Heart left ventricle (tissue), 16 donors: ENCODE results near the gene C12orf42. TPM values are rescaled to one million over a fixed set of nuclear protein-coding genes. Genes with fewer than 3 reads are reported as not detected.

Source experiments
- ATAC-seq, 4 donors: fragments of 200-7000 bp; cut with Tn5 transposase; one replicate each; pipeline ENCODE4 v1.9.1; 2020 to 2022; ENCODE audit warnings: moderate library complexity in 4 of 4, mild to moderate bottlenecking in 3 of 4, moderate number of reproducible peaks in 1 of 4
- DNase-seq, 5 donors: peaks; one replicate each; pipeline ENCODE4 v3.0.0-alpha.2; 2020
- H3K27ac ChIP-seq, 12 donors: fragments of 200-600 bp; sonication (generic) in 4 of 12; one replicate each; pipeline versions ENCODE4 v1.5.0 to v1.8.0; 2016 to 2022; ENCODE audit warnings: mild to moderate bottlenecking in 2 of 12
- H3K27me3 ChIP-seq, 9 donors: fragments of 200-600 bp; sonication (generic) in 2 of 9; one replicate each; pipeline versions ENCODE4 v1.5.1 to v1.8.0; 2016 to 2022; ENCODE audit warnings: mild to moderate bottlenecking in 3 of 9
- H3K36me3 ChIP-seq, 9 donors: fragments of 200-600 bp; sonication (generic) in 2 of 9; one replicate each; pipeline versions ENCODE4 v1.5.0 to v1.8.0; 2018 to 2022; ENCODE audit warnings: mild to moderate bottlenecking in 2 of 9
- H3K4me1 ChIP-seq, 12 donors: fragments of 200-600 bp; sonication (generic) in 4 of 12; one replicate each; pipeline versions ENCODE4 v1.5.0 to v1.8.0; 2016 to 2022; ENCODE audit warnings: mild to moderate bottlenecking in 3 of 12
- H3K4me3 ChIP-seq, 12 donors: fragments of 200-600 bp; sonication (generic) in 4 of 12; one replicate each; pipeline versions ENCODE4 v1.5.0 to v1.8.0; 2017 to 2022; ENCODE audit warnings: mild to moderate bottlenecking in 9 of 12, moderate library complexity in 4 of 12
- H3K9me3 ChIP-seq, 12 donors: fragments of 200-600 bp; sonication (generic) in 4 of 12; one replicate each; pipeline versions ENCODE4 v1.5.0 to v1.8.0; 2016 to 2022; ENCODE audit warnings: mild to moderate bottlenecking in 1 of 12
- CTCF ChIP-seq, 12 donors: fragments of 200-600 bp; sonication (generic) in 4 of 12; IDR thresholded peaks; one replicate each; pipeline versions ENCODE4 v1.5.0 to v1.8.0; 2018 to 2022; ENCODE audit warnings: antibody characterized with exemption in 12 of 12, mild to moderate bottlenecking in 5 of 12
- POLR2A ChIP-seq, 2 donors: fragments of 450-650 bp; IDR thresholded peaks; one replicate each; pipeline ENCODE4 v1.6.1; 2017; ENCODE audit warnings: antibody characterized with exemption in 2 of 2, mild to moderate bottlenecking in 2 of 2, moderate library complexity in 2 of 2
- WGBS, 4 donors: extraction: QIAGEN DNeasy Blood & Tissue Kit in 2 of 4; methylation state at CpG; one replicate each; pipeline versions ENCODE4 v1.1.5 to v1.1.7; 2013 to 2018; 5-methylcytosine and 5-hydroxymethylcytosine counted together
- intact Hi-C, 10 donors: fragments of 100-400 bp; cut with DNase I; formaldehyde crosslinking; loops; one replicate each; pipeline versions ENCODE4 v1.11.1 to v1.14.2; 2022
- polyA plus RNA-seq, 2 donors: library from polyadenylated mRNA; stranded (reverse); fragments of 200-250 nt; gene quantifications; one replicate each; pipeline ENCODE4 v1.2.3, GENCODE V29; 2013
- total RNA-seq, 9 donors: library from RNA; depleted of rRNA in 2 of 9; stranded (reverse); fragments of >200 nt in 2 of 9; fragmentation: NEBNext Ultra II Directional in 3 of 9; extraction: Animal tissue kit (Norgen Biotek cat#: 25700) in 3 of 9; gene quantifications; one replicate each; pipeline versions ENCODE4 v1.1.0 to v1.2.4, GENCODE V29; 2016 to 2023
- donor health status: ischemic (EF 13 %, LVEDD 7.1; RV severe dilation, severe dysfunction).
- donor health status: healthy with polysubstance abuse.
- donor health status: DM: no; HTN: yes; CAD: no.
- donor health status: DM: no; HTN: no; CAD: no.
- donor health status: ischemic (EF 25% LVEDD 6.9; RV normal size, moderate dysfunction).
- donor health status: ischemic (EF 25% LVEDD 5.7; RV mildly dilated, moderate dysfunction).
- donor health status: healthy.
- donor health status: DM: yes; HTN: yes; CAD: no.
- donor health status: ischemic (EF 35%, LVEDD 5.7; RV mildly dilated, moderate dysfunction).
- donor health status: nonischemic (EF 11% LVEDD 7.7; RV severe dilation, severe dysfunction).
- donor health status: DM: yes; HTN: yes; CAD: no.
- donor health status: PGD.
- donor health status: ischemic (EF 29% LVEDD 5.4; RV normal size, mild dysfunction).
- donor health status: nonischemic (EF 23%, LVEDD 6.1; RV moderate dilation, normal function).

Gene C12orf42
- total and polyA plus RNA-seq, 11 donors = not detected

- intact Hi-C loops = no loop called here
- Histone ChIP-seq H3K27ac (no peak overlapping the region), H3K4me3 (no peak overlapping the region), H3K27me3 (no peaks in the 10 kb centered on the region), H3K4me1 (no peaks in the 10 kb centered on the region), H3K9me3 (peaks cover 0 to 5% (median 0%) of the 10 kb centered on the region in 12 donors), H3K36me3 (no peaks in the 10 kb centered on the region)
- TF ChIP-seq POLR2A (IDR thresholded peaks at IDR 0.05) = no peak
- no peak for TF ChIP-seq CTCF (IDR thresholded peaks at IDR 0.05)
- DNase-seq (no peak), ATAC-seq (no peak)
- WGBS, 4 donors = 72 to 77% (median 74%) methylated on average over 5 of the region's 5 CpGs
Measured at GRCh38 chr12:103310546-103311270, 185.1 kb downstream of the C12orf42 start.

GRCh38 chr12:103308396-103308795 is 187.4 kb downstream of the C12orf42 start:
- H3K27ac ChIP-seq = no peak overlapping the region
- H3K9me3 ChIP-seq = peaks cover 0 to 5% (median 0%) of the 10 kb centered on the region in 12 donors
- DNase-seq (no peak), ATAC-seq (no peak)
- 51 to 80% (median 71%) methylated on average over 1 of the region's 1 CpG for WGBS, 4 donors
- TF ChIP-seq POLR2A (IDR thresholded peaks at IDR 0.05) (no peak), CTCF (IDR thresholded peaks at IDR 0.05) (no peak)
- H3K36me3 ChIP-seq = no peaks in the 10 kb centered on the region
- H3K4me1 ChIP-seq = no peaks in the 10 kb centered on the region
- intact Hi-C loops = no loop called here
- no peak overlapping the region for H3K4me3 ChIP-seq
- no peaks in the 10 kb centered on the region for H3K27me3 ChIP-seq

- intact Hi-C loops = no loop called here
- ATAC-seq (no peak), DNase-seq (no peak)
- 69 to 88% (median 81%) methylated on average over 2 of the region's 2 CpGs for WGBS, 4 donors
- TF ChIP-seq CTCF (IDR thresholded peaks at IDR 0.05) (no peak), POLR2A (IDR thresholded peaks at IDR 0.05) (no peak)
- Histone ChIP-seq H3K27ac (no peak overlapping the region), H3K27me3 (peaks cover 0 to 27% (median 0%) of the 10 kb centered on the region in 9 donors), H3K9me3 (no peaks in the 10 kb centered on the region), H3K36me3 (no peaks in the 10 kb centered on the region), H3K4me3 (no peak overlapping the region), H3K4me1 (no peaks in the 10 kb centered on the region)
Measured at GRCh38 chr12:103303484-103303883, 192.3 kb downstream of the C12orf42 start.

DNA sequence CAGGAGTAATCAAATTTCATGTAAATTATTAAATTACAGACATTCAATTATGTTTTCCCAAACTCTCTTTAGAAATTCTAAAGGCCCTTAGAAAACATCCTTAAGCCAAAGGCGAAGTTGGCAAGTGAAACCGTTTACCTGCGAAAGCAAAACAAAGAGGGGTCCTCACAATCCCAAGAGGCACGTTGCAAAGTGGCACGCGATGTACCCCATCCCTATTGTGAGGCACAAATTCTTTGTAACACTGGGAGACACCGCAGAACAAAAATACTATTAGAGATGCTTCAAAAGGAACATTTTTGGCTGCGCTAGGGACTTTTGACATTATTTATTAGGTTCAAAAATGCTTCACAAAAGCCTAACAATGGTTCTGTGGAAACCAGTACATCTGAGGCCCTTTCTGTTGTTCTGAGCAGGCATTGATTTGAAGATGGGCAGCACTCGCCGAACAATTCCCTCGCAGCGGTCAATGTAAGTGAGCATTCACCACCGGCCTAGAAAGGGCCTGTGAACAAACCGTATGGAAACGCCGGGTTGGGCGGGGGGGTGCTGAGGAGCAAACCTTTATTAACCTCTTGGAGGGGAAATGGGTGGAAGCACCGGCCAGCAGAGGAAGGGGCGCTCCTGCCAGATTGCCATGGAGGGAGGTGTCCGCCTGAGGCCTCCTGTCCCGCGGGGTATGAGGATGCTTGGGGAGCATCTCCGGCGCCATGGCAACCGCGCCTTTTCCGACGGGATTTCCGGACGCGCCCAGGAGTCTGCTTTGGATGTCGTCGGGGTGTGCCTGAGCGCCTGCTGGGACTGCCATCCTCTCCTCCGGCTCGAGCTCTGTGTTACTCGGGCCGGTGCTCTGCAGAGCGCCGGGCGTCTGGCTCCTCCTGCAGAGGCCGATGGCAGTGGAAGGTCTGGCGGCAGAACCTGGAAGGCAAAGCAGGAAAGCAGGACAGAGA is 193.9 kb downstream of the C12orf42 start:
- ATAC-seq (no peak), DNase-seq (peak in 1 of 5 donors; percentile 44)
- intact Hi-C loops = no loop called here
- Histone ChIP-seq H3K36me3 (no peaks in the 10 kb centered on the region), H3K4me3 (no peak overlapping the region), H3K27me3 (peaks cover 0 to 27% (median 0%) of the 10 kb centered on the region in 9 donors), H3K4me1 (no peaks in the 10 kb centered on the region), H3K9me3 (peaks cover 0 to 3% (median 0%) of the 10 kb centered on the region in 12 donors), H3K27ac (no peak overlapping the region)
- 11 to 16% (median 13%) methylated on average over 32 to 43 of the region's 43 CpGs for WGBS, 4 donors
- no peak for TF ChIP-seq CTCF (IDR thresholded peaks at IDR 0.05)
- TF ChIP-seq POLR2A (IDR thresholded peaks at IDR 0.05) = no peak
